HEK293 (cell line): ENCODE measurements around the gene TUBB2B.

Source experiments
- GLIS1 ChIP-seq: fragments of 450-650 bp; formaldehyde crosslinking; IDR thresholded peaks from 2 replicates; pipeline ENCODE4 v1.5.1; 2016; ENCODE audit warnings: missing biosample characterization, missing genetic modification characterization
- HOXC10 ChIP-seq: sonication (generic); formaldehyde crosslinking; IDR thresholded peaks from 2 replicates; pipeline ENCODE4 v1.8.1; 2023; ENCODE audit warnings: mild to moderate bottlenecking, missing genetic modification reagents
- KLF1 ChIP-seq: fragments of 450-650 bp; formaldehyde crosslinking; IDR thresholded peaks from 2 replicates; pipeline ENCODE4 v1.5.1; 2016; ENCODE audit warnings: missing biosample characterization, missing genetic modification characterization
- KLF17 ChIP-seq: fragments of 450-650 bp; formaldehyde crosslinking; IDR thresholded peaks from 2 replicates; pipeline ENCODE4 v1.5.1; 2016; ENCODE audit warnings: missing biosample characterization, missing genetic modification characterization
- KLF7 ChIP-seq: fragments of 450-650 bp; formaldehyde crosslinking; IDR thresholded peaks from 2 replicates; pipeline ENCODE4 v1.5.1; 2016; ENCODE audit warnings: missing biosample characterization, missing genetic modification characterization, borderline replicate concordance
- KLF8 ChIP-seq: fragments of 450-650 bp; formaldehyde crosslinking; IDR thresholded peaks from 2 replicates; pipeline ENCODE4 v1.5.1; 2016; ENCODE audit warnings: missing biosample characterization, missing genetic modification characterization
- MEIS1 ChIP-seq: sonication (generic); formaldehyde crosslinking; IDR thresholded peaks from 2 replicates; pipeline ENCODE4 v1.8.1; 2022; ENCODE audit warnings: missing genetic modification reagents, mild to moderate bottlenecking, borderline replicate concordance
- OSR2 ChIP-seq: fragments of 450-650 bp; formaldehyde crosslinking; IDR thresholded peaks from 2 replicates; pipeline ENCODE4 v1.5.1; 2016; ENCODE audit warnings: missing biosample characterization, missing genetic modification characterization
- RBAK ChIP-seq: fragments of 450-650 bp; formaldehyde crosslinking; IDR thresholded peaks from 2 replicates; pipeline ENCODE4 v1.5.1; 2016; ENCODE audit warnings: missing biosample characterization, missing genetic modification characterization
- REPIN1 ChIP-seq: fragments of 450-650 bp; formaldehyde crosslinking; IDR thresholded peaks from 2 replicates; pipeline ENCODE4 v1.5.1; 2017; ENCODE audit warnings: missing biosample characterization, missing genetic modification characterization, low read depth
- ZBTB11 ChIP-seq: fragments of 450-650 bp; formaldehyde crosslinking; conservative IDR thresholded peaks from 2 replicates; pipeline ENCODE4 v1.5.1; 2016; ENCODE audit warnings: low read depth, missing biosample characterization, missing genetic modification characterization
- ZBTB26 ChIP-seq: fragments of 450-650 bp; formaldehyde crosslinking; optimal IDR thresholded peaks from 2 replicates; pipeline ENCODE3; 2016; ENCODE audit warnings: missing biosample characterization, mild to moderate bottlenecking, missing genetic modification characterization
- ZBTB48 ChIP-seq: fragments of 450-650 bp; formaldehyde crosslinking; IDR thresholded peaks from 2 replicates; pipeline ENCODE4 v1.5.1; 2016; ENCODE audit warnings: missing biosample characterization, missing genetic modification characterization
- ZBTB7A ChIP-seq: fragments of 450-650 bp; formaldehyde crosslinking; IDR thresholded peaks from 2 replicates; pipeline ENCODE4 v1.5.1; 2016; ENCODE audit warnings: low read depth, missing biosample characterization, missing genetic modification characterization
- ZFP41 ChIP-seq: fragments of 450-650 bp; formaldehyde crosslinking; IDR thresholded peaks from 2 replicates; pipeline ENCODE4 v1.5.1; 2016; ENCODE audit warnings: missing biosample characterization, missing genetic modification characterization, borderline replicate concordance
- ZNF155 ChIP-seq: fragments of 450-650 bp; formaldehyde crosslinking; IDR thresholded peaks from 2 replicates; pipeline ENCODE4 v1.5.1; 2016; ENCODE audit warnings: missing biosample characterization, missing genetic modification characterization
- ZNF16 ChIP-seq: fragments of 450-650 bp; formaldehyde crosslinking; IDR thresholded peaks from 2 replicates; pipeline ENCODE4 v1.5.1; 2016; ENCODE audit warnings: low read depth, missing biosample characterization, missing genetic modification characterization
- ZNF19 ChIP-seq: fragments of 450-650 bp; formaldehyde crosslinking; IDR thresholded peaks from 2 replicates; pipeline ENCODE4; 2016; ENCODE audit warnings: missing biosample characterization, missing genetic modification characterization, low read depth
- ZNF280C ChIP-seq: fragments of 450-650 bp; formaldehyde crosslinking; IDR thresholded peaks from 2 replicates; pipeline ENCODE4 v1.5.1; 2016; ENCODE audit warnings: missing biosample characterization, missing genetic modification characterization
- ZNF292 ChIP-seq: fragments of 450-650 bp; formaldehyde crosslinking; IDR thresholded peaks from 2 replicates; pipeline ENCODE4 v1.5.1; 2016; ENCODE audit warnings: low read depth, missing biosample characterization, missing genetic modification characterization, borderline replicate concordance
- ZNF335 ChIP-seq: fragments of 450-650 bp; formaldehyde crosslinking; conservative IDR thresholded peaks from 2 replicates; pipeline ENCODE4 v1.5.1; 2016; ENCODE audit warnings: missing biosample characterization, missing genetic modification characterization
- ZNF391 ChIP-seq: fragments of 450-650 bp; formaldehyde crosslinking; IDR thresholded peaks from 2 replicates; pipeline ENCODE4 v1.5.1; 2016; ENCODE audit warnings: low read depth, missing biosample characterization, missing genetic modification characterization, borderline replicate concordance
- ZNF548 ChIP-seq: fragments of 450-650 bp; formaldehyde crosslinking; IDR thresholded peaks from 2 replicates; pipeline ENCODE4 v1.5.1; 2016; ENCODE audit warnings: missing biosample characterization, missing genetic modification characterization
- ZNF558 ChIP-seq: fragments of 450-650 bp; formaldehyde crosslinking; IDR thresholded peaks from 2 replicates; pipeline ENCODE4 v1.5.1; 2016; ENCODE audit warnings: missing biosample characterization, missing genetic modification characterization
- ZNF560 ChIP-seq: fragments of 450-650 bp; formaldehyde crosslinking; IDR thresholded peaks from 2 replicates; pipeline ENCODE4 v1.5.1; 2017; ENCODE audit warnings: missing biosample characterization, missing genetic modification characterization, borderline replicate concordance
- ZNF626 ChIP-seq: fragments of 450-650 bp; sonication (Bioruptor Pico); formaldehyde crosslinking; IDR thresholded peaks from 2 replicates; pipeline ENCODE4 v1.5.1; 2018; ENCODE audit warnings: missing biosample characterization, missing genetic modification characterization, inconsistent platforms
- ZNF677 ChIP-seq: fragments of 450-650 bp; IDR thresholded peaks from 2 replicates; pipeline ENCODE4 v1.5.0; 2018; ENCODE audit warnings: missing biosample characterization, mild to moderate bottlenecking, missing genetic modification characterization, moderate library complexity
- ZNF776 ChIP-seq: fragments of 450-650 bp; formaldehyde crosslinking; IDR thresholded peaks from 2 replicates; pipeline ENCODE4 v1.5.0; 2017; ENCODE audit warnings: missing biosample characterization, missing genetic modification characterization, borderline replicate concordance
- ZSCAN30 ChIP-seq: fragments of 450-650 bp; IDR thresholded peaks from 2 replicates; pipeline ENCODE4 v1.5.1; 2018; ENCODE audit warnings: missing biosample characterization, mild to moderate bottlenecking, missing genetic modification characterization, moderate library complexity
- TF ChIP-seq, protein P1 (sequence below): IDR thresholded peaks from 2 replicates; pipeline ENCODE4 v1.6.1; 2011; ENCODE audit warnings: mild to moderate bottlenecking, low read depth, low read length, borderline replicate concordance

Gene TUBB2B

GRCh38 chr6:3251462-3252314 is 24.2 kb upstream of the TUBB2B start (continued):
- TF ChIP-seq ZNF292 (tag by site-specific recombination) (no peak), ZNF391 (no peak), ZFP41 (no peak), KLF8 (tag by site-specific recombination) (peak; percentile 97), KLF1 (tag by site-specific recombination) (peak; percentile 94), KLF17 (tag by site-specific recombination) (no peak), ZNF548 (tag by site-specific recombination) (no peak), ZSCAN30 (tag by site-specific recombination) (peak; percentile 41; the same call in 1 of the 2 replicates), OSR2 (no peak), ZBTB11 (no peak), HOXC10 (CRISPR knock-in tag) (no peak), MEIS1 (CRISPR knock-in tag) (no peak), ZNF677 (tag by site-specific recombination) (no peak), ZNF280C (tag by site-specific recombination) (no peak), ZNF560 (tag by site-specific recombination) (no peak), GLIS1 (no peak), ZNF626 (tag by site-specific recombination) (no peak), ZNF19 (tag by site-specific recombination) (no peak), ZBTB7A (tag by site-specific recombination) (no peak), ZBTB26 (tag by site-specific recombination) (no peak), ZNF155 (no peak), RBAK (tag by site-specific recombination) (no peak), ZNF16 (tag by site-specific recombination) (no peak), REPIN1 (tag by site-specific recombination) (no peak), ZNF776 (no peak), ZBTB48 (no peak), KLF7 (tag by site-specific recombination) (peak; percentile 99), ZNF335 (tag by site-specific recombination) (peak; percentile 37), ZNF558 (tag by site-specific recombination) (no peak)
- TF ChIP-seq, protein P1, sequence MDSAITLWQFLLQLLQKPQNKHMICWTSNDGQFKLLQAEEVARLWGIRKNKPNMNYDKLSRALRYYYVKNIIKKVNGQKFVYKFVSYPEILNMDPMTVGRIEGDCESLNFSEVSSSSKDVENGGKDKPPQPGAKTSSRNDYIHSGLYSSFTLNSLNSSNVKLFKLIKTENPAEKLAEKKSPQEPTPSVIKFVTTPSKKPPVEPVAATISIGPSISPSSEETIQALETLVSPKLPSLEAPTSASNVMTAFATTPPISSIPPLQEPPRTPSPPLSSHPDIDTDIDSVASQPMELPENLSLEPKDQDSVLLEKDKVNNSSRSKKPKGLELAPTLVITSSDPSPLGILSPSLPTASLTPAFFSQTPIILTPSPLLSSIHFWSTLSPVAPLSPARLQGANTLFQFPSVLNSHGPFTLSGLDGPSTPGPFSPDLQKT: no peak
